Transverse colon (tissue), 3 donors: ENCODE measurements around the gene VAPB.

ENCODE experiments used
- EP300 ChIP-seq: sonication (generic); formaldehyde crosslinking; IDR thresholded peaks from one replicate; pipeline ENCODE4 v1.6.1; 2017; ENCODE audit warnings: antibody characterized with exemption, low read depth
- POLR2A ChIP-seq: fragments of 450-650 bp; IDR thresholded peaks from one replicate; pipeline ENCODE4 v1.6.1; 2016; ENCODE audit warnings: antibody characterized with exemption, mild to moderate bottlenecking, moderate library complexity
- TF ChIP-seq, protein P1 (sequence below), 5 experiments: fragments of 200-600 bp in 3 of 5; fragments of 450-650 bp in 2 of 5; sonication (generic) in 3 of 5; IDR thresholded peaks; 1 replicate in 2 of 5; 2 replicates in 3 of 5; pipeline ENCODE4 v1.5.1; 2016 to 2017; ENCODE audit warnings: antibody characterized with exemption in 5 of 5, inconsistent platforms in 3 of 5, mild to moderate bottlenecking in 2 of 5, moderate library complexity in 1 of 5

DNA sequence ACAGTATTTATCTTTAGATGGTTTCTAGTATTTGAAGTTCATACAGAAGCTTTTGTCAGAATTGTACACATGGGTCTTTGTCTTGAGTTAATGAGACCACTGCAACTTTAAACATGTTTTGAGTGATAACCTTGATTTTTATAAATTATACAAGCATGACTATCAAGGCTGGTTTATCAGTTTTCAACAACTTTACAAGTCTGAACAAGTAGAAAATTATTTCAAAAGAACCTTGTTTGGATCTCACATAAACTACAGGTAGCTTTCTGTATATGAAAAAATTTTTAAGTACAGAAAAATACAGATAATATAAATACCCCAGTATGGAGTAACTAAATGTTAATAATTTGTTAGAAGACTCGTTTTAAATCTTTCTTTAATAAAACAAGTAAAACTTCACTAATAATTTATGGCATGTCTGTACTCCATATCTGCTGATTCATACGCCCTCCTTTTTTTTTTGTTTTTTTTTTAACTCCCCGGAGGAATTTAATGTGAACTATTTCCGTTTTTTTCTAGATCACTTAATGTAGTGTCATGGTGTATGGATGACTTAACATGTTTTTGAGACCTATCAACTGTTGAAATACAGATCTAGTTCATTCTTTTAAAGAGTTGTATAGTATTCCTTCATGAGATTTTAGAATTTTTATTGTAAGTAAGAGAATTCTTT lies 18.3 kb downstream of the VAPB start:
- TF ChIP-seq, protein P1, sequence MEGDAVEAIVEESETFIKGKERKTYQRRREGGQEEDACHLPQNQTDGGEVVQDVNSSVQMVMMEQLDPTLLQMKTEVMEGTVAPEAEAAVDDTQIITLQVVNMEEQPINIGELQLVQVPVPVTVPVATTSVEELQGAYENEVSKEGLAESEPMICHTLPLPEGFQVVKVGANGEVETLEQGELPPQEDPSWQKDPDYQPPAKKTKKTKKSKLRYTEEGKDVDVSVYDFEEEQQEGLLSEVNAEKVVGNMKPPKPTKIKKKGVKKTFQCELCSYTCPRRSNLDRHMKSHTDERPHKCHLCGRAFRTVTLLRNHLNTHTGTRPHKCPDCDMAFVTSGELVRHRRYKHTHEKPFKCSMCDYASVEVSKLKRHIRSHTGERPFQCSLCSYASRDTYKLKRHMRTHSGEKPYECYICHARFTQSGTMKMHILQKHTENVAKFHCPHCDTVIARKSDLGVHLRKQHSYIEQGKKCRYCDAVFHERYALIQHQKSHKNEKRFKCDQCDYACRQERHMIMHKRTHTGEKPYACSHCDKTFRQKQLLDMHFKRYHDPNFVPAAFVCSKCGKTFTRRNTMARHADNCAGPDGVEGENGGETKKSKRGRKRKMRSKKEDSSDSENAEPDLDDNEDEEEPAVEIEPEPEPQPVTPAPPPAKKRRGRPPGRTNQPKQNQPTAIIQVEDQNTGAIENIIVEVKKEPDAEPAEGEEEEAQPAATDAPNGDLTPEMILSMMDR (IDR thresholded peaks at IDR 0.05): no peak
- TF ChIP-seq EP300: no peak
- no peak for TF ChIP-seq POLR2A
